Naive B cell (primary cell): ENCODE results near the gene MUC6. TPM values are rescaled to one million over a fixed set of nuclear protein-coding genes. Genes with fewer than 3 reads are reported as not detected.

Source experiments
- ATAC-seq, 2 donors: fragments of 150-1000 bp; cut with Tn5 transposase; 2 replicates each; pipeline ENCODE4 v1.10.0; 2021; ENCODE audit warnings: low read depth in 2 of 2, mild to moderate bottlenecking in 2 of 2, moderate library complexity in 2 of 2
- DNase-seq: peaks from one replicate; pipeline ENCODE4 v3.0.0; 2022
- H3K27ac Mint-ChIP-seq, 6 donors: one replicate each; pipeline ENCODE4 v1.8.0; 2020 to 2022; ENCODE audit warnings: mild to moderate bottlenecking in 6 of 6, mixed read lengths in 6 of 6, moderate library complexity in 5 of 6, inconsistent platforms in 2 of 6
- H3K27me3 Mint-ChIP-seq, 3 donors: one replicate each; pipeline ENCODE4 v1.8.0; 2021 to 2022; ENCODE audit warnings: mixed read lengths in 3 of 3, mild to moderate bottlenecking in 1 of 3
- H3K36me3 Mint-ChIP-seq, 2 donors: one replicate each; pipeline ENCODE4 v1.8.0; 2020 to 2022; ENCODE audit warnings: mixed read lengths in 2 of 2, inconsistent platforms in 1 of 2, mild to moderate bottlenecking in 1 of 2
- H3K4me1 Mint-ChIP-seq, 3 donors: one replicate each; pipeline ENCODE4 v1.8.0; 2020 to 2022; ENCODE audit warnings: mixed read lengths in 3 of 3, inconsistent platforms in 1 of 3, mild to moderate bottlenecking in 1 of 3, moderate library complexity in 1 of 3
- H3K4me3 Mint-ChIP-seq, 8 donors: one replicate each; pipeline ENCODE4 v1.8.0; 2020 to 2022; ENCODE audit warnings: mild to moderate bottlenecking in 8 of 8, mixed read lengths in 8 of 8, moderate library complexity in 8 of 8, inconsistent platforms in 2 of 8
- H3K9me3 Mint-ChIP-seq, 7 donors: one replicate each; pipeline ENCODE4 v1.8.0; 2020 to 2022; ENCODE audit warnings: mixed read lengths in 7 of 7, mild to moderate bottlenecking in 5 of 7, inconsistent platforms in 2 of 7, moderate library complexity in 1 of 7
- polyA plus RNA-seq, 6 donors: library from polyadenylated mRNA; unstranded; fragments of 300-500 nt; fragmentation: Illumina TruSeq; gene quantifications; one replicate each; pipeline ENCODE4 v1.2.3, GENCODE V29; 2021; ENCODE audit warnings: low read depth in 6 of 6

The MUC6 gene
- polyA plus RNA-seq, 6 donors from 2014 or later: 0.04 TPM; not detected in 5

- Mint-ChIP-seq H3K36me3 (peaks cover 0 to 21% of the 10 kb centered on the region in 2 donors), H3K27me3 (no peaks in the 10 kb centered on the region), H3K27ac (no peak overlapping the region), H3K9me3 (no peaks in the 10 kb centered on the region), H3K4me1 (no peaks in the 10 kb centered on the region), H3K4me3 (peak overlapping the region in 1 of 8 donors; percentile 32)
- no peak for ATAC-seq
- no peak for DNase-seq
Observed at GRCh38 chr11:1003159-1003558, 33.4 kb downstream of the MUC6 start.

DNA sequence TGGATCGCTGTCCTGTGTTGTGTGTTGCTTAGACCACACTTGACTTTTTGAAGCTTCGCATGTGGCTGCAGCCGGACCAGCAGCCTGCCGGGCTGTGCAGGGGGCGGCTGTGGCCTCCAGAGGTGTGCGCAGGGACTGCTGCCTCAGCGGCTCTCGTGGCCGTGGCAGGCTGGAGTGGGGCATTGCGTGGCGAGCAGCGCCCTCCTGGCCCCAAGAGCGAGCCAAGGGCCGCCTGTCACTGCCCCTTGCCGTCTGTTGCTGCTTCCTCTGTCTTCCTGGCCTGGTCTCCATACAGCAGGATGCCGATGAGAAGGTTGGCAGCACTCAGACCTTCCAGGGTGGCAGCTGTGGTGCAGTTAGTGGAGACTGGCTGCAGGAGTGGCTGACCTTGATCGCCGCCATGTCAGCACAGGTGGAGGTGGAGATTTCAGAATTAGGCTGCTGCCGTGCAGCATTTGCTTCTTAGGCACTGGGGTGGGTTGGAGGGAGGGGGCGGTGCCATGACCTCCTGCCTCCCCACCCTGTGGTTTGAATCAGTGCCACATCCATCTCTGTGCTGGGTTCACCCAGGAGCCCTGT is 34.0 kb downstream of the MUC6 start:
- Mint-ChIP-seq H3K4me3 (no peak overlapping the region), H3K27ac (no peak overlapping the region)
- no peak for DNase-seq

GRCh38 chr11:1001617-1002405 is 34.7 kb downstream of the MUC6 start:
- H3K4me3 Mint-ChIP-seq: no peak overlapping the region
- H3K9me3 Mint-ChIP-seq: no peaks in the 10 kb centered on the region
- no peak for ATAC-seq
- H3K27ac Mint-ChIP-seq: no peak overlapping the region
- DNase-seq: no peak
- no peaks in the 10 kb centered on the region for H3K27me3 Mint-ChIP-seq
- peaks cover 0 to 21% of the 10 kb centered on the region in 2 donors for H3K36me3 Mint-ChIP-seq
- H3K4me1 Mint-ChIP-seq: no peaks in the 10 kb centered on the region

More for the DNA sequence above, 34.0 kb downstream of the MUC6 start:
- H3K27me3 Mint-ChIP-seq: no peaks in the 10 kb centered on the region
- peaks cover 0 to 21% of the 10 kb centered on the region in 2 donors for H3K36me3 Mint-ChIP-seq
- H3K9me3 Mint-ChIP-seq: no peaks in the 10 kb centered on the region
- no peak for ATAC-seq
- no peaks in the 10 kb centered on the region for H3K4me1 Mint-ChIP-seq

GRCh38 chr11:1000357-1001278 is 35.9 kb downstream of the MUC6 start:
- Mint-ChIP-seq H3K9me3 (peaks cover 0 to 3% (median 0%) of the 10 kb centered on the region in 7 donors), H3K36me3 (peaks cover 0 to 31% of the 10 kb centered on the region in 2 donors), H3K27me3 (no peaks in the 10 kb centered on the region), H3K4me3 (no peak overlapping the region), H3K27ac (peak overlapping the region in 1 of 6 donors; percentile 47), H3K4me1 (peaks cover 5 to 9% (median 7%) of the 10 kb centered on the region in 3 donors)
- no peak for DNase-seq
- ATAC-seq: no peak

GRCh38 chr11:999009-999408 is 37.5 kb downstream of the MUC6 start:
- Mint-ChIP-seq H3K4me1 (peaks cover 8 to 14% (median 13%) of the 10 kb centered on the region in 3 donors), H3K36me3 (peaks cover 0 to 40% of the 10 kb centered on the region in 2 donors)

DNA sequence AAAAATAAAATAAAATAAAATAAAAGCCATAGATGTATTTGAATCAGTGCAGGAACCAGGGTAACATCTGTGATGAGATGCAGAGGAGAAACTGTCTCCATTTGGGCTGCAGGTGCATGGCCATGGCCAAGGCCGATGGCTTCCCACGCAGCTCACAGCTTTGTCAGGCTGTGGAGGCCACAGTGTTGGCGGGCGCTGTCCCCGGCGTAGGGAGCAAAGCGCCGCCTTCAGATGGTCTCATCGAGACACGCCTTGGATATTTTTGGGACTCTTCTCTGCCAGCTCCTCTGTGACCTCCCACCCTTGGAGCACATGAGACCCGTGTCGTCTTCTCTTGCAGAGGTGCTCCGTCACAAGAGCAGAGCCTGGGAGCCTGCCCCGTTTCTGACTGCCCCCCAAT is 38.6 kb downstream of the MUC6 start:
- ATAC-seq (no peak), DNase-seq (no peak)
- Mint-ChIP-seq H3K36me3 (peaks cover 0 to 35% of the 10 kb centered on the region in 2 donors), H3K27ac (no peak overlapping the region), H3K4me1 (peaks cover 8 to 14% (median 13%) of the 10 kb centered on the region in 3 donors), H3K4me3 (no peak overlapping the region), H3K9me3 (peaks cover 0 to 3% (median 0%) of the 10 kb centered on the region in 7 donors), H3K27me3 (no peaks in the 10 kb centered on the region)

More at GRCh38 chr11:999009-999408, 37.5 kb downstream of the MUC6 start:
- ATAC-seq: no peak
- Mint-ChIP-seq H3K9me3 (peaks cover 0 to 3% (median 0%) of the 10 kb centered on the region in 7 donors), H3K4me3 (no peak overlapping the region), H3K27ac (no peak overlapping the region), H3K27me3 (no peaks in the 10 kb centered on the region)
- DNase-seq: no peak

GRCh38 chr11:996681-997080 is 39.8 kb downstream of the MUC6 start:
- peak overlapping the region in 4 of 6 donors; percentile 63 to 91 (median 83) for H3K27ac Mint-ChIP-seq
- peaks cover 8 to 14% (median 13%) of the 10 kb centered on the region in 3 donors for H3K4me1 Mint-ChIP-seq
- peaks cover 0 to 30% of the 10 kb centered on the region in 2 donors for H3K36me3 Mint-ChIP-seq
- DNase-seq (no peak), ATAC-seq (no peak)
- H3K27me3 Mint-ChIP-seq: no peaks in the 10 kb centered on the region
- H3K4me3 Mint-ChIP-seq: peak overlapping the region in 1 of 8 donors; percentile 4
- H3K9me3 Mint-ChIP-seq: peaks cover 0 to 3% (median 0%) of the 10 kb centered on the region in 7 donors

DNA sequence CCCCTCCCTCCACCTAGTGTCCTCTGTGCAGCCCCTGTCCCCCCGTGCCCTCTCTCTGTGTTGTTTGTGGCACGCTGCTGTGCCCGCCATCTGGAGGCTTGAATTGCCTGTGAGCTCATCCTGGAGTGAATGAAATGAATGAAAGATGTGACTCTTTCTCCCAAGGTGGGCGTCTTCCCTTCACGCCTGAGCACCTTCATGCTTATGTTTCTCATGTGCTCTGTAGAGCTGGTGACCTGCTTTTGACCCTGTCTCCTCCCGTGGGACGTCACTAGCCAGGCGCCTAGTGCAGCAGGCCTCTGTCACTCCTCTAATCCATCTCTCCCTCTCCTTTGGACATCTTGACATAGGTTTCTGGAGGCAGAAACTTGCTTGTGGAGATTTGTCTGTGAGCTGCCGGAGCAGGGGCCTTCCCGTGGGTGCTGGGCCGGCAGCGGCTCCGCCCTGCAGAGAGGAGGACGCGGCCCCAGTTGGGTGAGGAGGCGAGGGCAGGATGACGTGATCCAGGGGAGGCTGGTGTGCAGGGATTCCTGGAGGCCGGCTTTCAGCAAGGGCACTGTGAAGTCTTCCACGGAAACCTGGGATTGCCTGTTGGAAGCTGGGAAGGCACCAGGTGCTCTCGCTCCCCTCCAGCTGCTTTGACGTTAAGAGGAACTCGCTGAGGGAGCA is 40.6 kb downstream of the MUC6 start:
- Mint-ChIP-seq H3K4me3 (no peak overlapping the region), H3K4me1 (peaks cover 8 to 19% (median 13%) of the 10 kb centered on the region in 3 donors), H3K27me3 (no peaks in the 10 kb centered on the region), H3K9me3 (peaks cover 0 to 3% (median 0%) of the 10 kb centered on the region in 7 donors), H3K36me3 (peaks cover 0 to 22% of the 10 kb centered on the region in 2 donors), H3K27ac (peak overlapping the region; percentile 12 to 94 (median 84))
- no peak for DNase-seq
- ATAC-seq: no peak

- Mint-ChIP-seq H3K27me3 (no peaks in the 10 kb centered on the region), H3K4me3 (no peak overlapping the region), H3K4me1 (peaks cover 8 to 19% (median 13%) of the 10 kb centered on the region in 3 donors), H3K9me3 (peaks cover 0 to 3% (median 0%) of the 10 kb centered on the region in 7 donors), H3K27ac (peak overlapping the region in 4 of 6 donors; percentile 53 to 83 (median 73)), H3K36me3 (peaks cover 0 to 20% of the 10 kb centered on the region in 2 donors)
- no peak for DNase-seq
- ATAC-seq: no peak
Observed at GRCh38 chr11:995044-995751, 41.3 kb downstream of the MUC6 start.

DNA sequence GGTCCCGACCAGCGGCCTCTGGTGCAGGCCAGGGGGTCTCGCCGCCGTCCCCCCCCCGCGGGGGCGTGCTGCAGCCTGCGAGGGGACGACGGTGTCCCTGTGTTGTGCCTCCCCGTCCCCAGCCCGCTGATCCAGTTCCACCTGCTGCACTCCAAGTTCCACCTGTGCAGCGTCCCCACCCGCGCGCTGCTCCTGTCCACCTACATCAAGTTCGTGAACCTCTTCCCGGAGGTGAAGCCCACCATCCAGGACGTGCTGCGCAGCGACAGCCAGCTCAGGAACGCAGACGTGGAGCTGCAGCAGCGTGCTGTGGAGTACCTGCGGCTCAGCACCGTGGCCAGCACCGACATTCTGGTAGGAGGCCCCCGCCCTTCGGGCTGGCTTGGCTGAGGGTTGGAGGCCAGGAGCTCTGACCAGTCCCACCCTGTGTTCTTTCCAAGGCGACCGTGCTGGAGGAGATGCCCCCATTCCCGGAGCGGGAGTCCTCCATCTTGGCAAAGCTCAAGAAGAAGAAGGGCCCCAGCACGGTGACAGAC is 42.8 kb downstream of the MUC6 start:
- no peak for ATAC-seq
- Mint-ChIP-seq H3K27ac (no peak overlapping the region), H3K4me3 (no peak overlapping the region), H3K9me3 (peaks cover 0 to 3% (median 0%) of the 10 kb centered on the region in 7 donors), H3K27me3 (no peaks in the 10 kb centered on the region), H3K36me3 (peaks cover 0 to 20% of the 10 kb centered on the region in 2 donors), H3K4me1 (peaks cover 8 to 19% (median 13%) of the 10 kb centered on the region in 3 donors)
- DNase-seq: no peak

- ATAC-seq (no peak), DNase-seq (no peak)
- H3K27me3 Mint-ChIP-seq: no peaks in the 10 kb centered on the region
- H3K4me3 Mint-ChIP-seq: no peak overlapping the region
- H3K36me3 Mint-ChIP-seq: peaks cover 0 to 20% of the 10 kb centered on the region in 2 donors
- peak overlapping the region in 2 of 6 donors; percentile 81 to 84 for H3K27ac Mint-ChIP-seq
- H3K9me3 Mint-ChIP-seq: peaks cover 0 to 3% (median 0%) of the 10 kb centered on the region in 7 donors
- peaks cover 8 to 19% (median 13%) of the 10 kb centered on the region in 3 donors for H3K4me1 Mint-ChIP-seq
Observed at GRCh38 chr11:992577-992976, 43.9 kb downstream of the MUC6 start.
